GM18502 (cell line): ENCODE data around the gene RBBP8NL.

Source experiments
- ATAC-seq: cut with Tn5 transposase; IDR thresholded peaks from one replicate; pipeline ENCODE4 v1.9.1; 2021; ENCODE audit warnings: mild to moderate bottlenecking; ENCODE audit not compliant: unreplicated experiment, poor library complexity

The RBBP8NL gene

GRCh38 chr20:62427172-62428001 is at the start of gene RBBP8NL:
RBBP8NL (minus strand) TSS chr20:62427539; CDS start chr20:62419647, 7,892 bp downstream.
- no peak for ATAC-seq

GRCh38 chr20:62476056-62476838 is 48.9 kb upstream of the RBBP8NL start:
- ATAC-seq, result no peak

- no peak for ATAC-seq
These were observed 48.4 kb upstream of the RBBP8NL start, which contains the start of gene GATA5 for GRCh38 chr20:62475772-62476055. GATA5 (minus strand) TSS chr20:62475995; CDS start chr20:62475521, 474 bp downstream.

DNA sequence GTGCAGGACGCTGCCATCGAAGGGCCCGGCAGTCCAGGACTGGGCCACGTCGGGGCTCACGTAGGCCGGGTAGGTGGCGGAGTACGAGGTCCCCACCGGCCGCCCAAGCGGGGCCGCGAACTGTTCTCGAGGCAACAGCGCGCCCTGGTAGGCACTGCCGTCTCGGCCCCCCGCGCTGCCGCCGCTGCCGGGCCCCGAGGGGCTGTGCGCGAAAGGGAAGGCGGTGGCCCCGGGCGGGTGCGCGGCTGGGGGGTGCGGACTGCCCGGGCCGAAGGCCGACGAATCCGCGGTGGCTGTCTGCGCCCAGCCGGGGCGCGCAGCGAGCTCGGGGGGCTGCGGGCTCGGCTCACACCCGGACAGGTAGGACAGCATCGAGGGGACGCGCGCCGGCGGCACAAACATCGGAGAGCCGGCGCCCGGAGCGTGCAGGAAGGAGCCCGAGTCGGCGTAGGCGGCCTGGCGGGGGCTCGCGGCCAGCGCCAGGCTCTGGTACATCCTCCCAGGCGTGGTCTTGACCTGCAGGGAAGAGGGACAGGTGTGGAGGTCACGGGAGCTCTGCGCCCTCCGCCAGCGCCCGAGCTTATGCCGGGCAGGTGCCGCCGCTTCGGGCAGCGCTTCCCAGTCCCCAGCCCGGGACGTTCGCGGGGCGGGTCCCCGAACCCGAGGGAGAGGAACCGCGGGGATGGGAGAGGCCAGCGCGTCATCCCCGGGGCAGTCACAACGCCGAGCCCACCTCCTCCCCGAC is 47.9 kb upstream of the RBBP8NL start:
- no peak for ATAC-seq

- no peak for ATAC-seq
These were observed 47.3 kb upstream of the RBBP8NL start for GRCh38 chr20:62474604-62475026.

DNA sequence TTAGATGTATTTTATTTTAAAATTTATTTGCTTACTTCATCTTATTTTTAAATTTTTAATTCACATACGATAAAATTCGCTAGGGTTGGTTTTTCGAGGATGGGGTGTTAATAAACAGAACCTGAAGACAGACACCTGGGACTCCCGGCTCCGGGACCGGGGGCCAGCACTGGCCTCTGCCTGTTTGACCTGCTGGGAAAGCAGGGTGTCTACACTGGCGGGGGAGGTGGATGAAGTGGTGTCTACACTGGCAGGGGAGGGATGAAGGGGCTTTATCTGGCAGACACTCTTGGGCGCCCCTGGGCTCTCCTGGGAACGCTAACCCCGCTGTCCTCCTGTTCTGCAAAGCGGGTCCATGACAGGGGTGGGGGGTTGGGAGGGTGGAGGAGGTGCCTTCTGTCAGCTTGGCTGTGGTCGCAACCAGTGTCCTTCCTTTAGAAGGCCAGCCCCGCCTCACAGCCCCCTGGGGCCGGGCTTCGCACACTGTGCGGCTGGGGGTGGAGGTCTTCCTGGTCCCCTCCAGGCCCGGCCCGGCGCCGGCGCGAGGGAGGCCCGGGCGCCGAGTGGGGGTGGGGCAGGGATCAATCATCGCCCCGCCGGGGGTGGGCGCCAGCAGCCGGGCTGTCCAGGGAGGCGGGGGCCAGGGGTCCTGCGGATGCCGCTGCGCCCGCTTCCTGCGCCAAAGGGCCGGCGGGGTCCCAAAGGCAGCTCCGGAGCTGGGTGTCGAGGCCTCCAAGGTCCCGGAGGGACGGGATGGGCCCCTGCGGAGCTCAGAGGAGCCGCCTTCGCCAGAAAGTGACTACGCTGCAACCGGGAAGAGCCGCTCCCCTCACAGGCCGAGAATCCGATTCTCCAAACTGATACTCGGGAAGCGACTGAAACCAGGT is 46.6 kb upstream of the RBBP8NL start:
- ATAC-seq, result no peak

DNA sequence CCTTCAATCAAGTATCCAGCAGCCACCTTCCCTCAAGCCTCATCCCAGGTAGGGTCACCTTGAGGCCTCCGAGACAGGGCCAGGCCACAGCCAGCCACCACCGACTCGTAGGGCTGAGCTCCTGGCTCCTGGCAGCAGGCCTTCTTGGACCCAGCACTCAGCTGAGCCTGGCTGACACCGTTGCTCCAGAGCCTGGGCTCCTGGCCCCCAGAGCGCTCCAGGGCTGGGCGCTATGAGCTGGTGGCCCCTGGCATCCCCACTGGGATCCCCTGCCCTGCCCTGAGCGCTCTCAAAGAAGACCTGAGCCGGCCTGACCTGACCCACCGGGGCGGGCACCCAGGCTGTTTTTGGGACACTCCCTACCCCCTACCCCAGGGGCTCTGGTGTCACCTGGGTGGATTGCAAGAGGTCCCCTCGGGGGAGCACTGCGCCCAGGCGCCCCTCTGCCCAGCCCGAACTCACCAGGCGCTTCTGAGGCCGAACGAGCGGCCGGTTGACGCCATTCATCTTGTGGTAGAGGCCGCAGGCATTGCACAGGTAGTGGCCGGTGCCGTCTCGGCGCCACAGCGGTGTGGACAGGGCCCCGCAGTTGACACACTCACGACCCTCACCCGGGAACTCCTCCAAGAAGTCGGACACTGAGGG is 45.7 kb upstream of the RBBP8NL start:
- ATAC-seq, result no peak

- ATAC-seq, result no peak
These were observed 45.0 kb upstream of the RBBP8NL start for GRCh38 chr20:62472138-62472940.

DNA sequence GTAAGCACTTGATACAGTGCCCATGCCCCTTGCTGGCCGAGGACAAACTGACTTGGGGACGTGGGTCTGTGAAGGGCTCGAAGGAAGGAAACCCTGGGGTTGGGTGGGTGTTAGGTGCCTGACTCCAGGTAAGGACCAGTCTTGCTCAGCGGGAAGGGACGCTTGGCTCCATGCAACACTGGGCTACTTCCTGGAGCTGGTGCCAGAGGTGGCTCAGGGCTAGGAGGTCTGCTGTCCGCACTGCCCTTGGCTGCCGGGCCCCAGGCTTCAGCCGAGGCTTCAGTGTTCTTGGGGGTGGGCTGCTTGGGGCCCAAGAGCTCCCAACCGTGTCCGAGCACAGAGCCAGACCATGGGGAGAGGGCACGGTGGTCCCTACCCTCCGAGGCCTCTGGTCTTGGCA is 43.1 kb upstream of the RBBP8NL start:
- no peak for ATAC-seq

GRCh38 chr20:62470001-62470400 is 42.7 kb upstream of the RBBP8NL start:
- no peak for ATAC-seq

- ATAC-seq, result no peak
These were observed 42.0 kb upstream of the RBBP8NL start for GRCh38 chr20:62469352-62469751.

GRCh38 chr20:62466806-62467537 is 39.6 kb upstream of the RBBP8NL start:
- no peak for ATAC-seq

DNA sequence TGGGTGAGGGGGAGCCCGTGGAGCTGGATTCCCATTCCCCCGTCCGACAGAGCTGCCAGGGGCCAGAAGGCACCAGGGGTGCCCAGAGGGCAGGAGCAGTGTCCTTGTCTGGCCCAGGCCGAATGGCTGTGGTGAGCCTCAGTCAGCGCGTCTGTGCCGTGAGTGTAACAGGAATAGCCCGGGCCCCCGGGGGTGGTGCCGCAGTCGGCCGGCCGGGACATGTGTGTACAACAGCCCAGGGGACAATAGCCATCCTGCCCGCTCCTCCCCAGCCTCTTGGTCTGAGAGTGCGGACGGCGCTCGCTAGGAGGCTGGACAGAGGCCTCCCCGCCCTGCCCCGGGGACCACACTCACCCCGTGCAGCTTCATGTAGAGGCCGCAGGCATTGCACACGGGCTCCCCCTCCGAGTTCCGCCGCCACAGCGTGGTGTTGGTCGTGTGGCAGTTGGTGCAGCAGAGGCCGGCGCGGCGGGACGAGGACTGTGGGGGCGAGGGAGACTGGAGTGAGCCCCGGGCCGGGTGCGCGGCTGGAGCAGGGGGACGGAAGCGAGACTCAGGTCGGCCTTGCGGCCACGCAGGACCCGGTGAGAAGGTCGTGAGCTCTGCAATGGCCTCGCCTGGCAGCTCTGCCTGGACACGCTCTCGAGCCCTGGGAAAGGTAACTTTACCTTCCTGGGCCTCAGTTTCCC is 38.9 kb upstream of the RBBP8NL start:
- no peak for ATAC-seq

GRCh38 chr20:62464990-62465389 is 37.7 kb upstream of the RBBP8NL start:
- no peak for ATAC-seq

- no peak for ATAC-seq
These were observed 37.1 kb upstream of the RBBP8NL start for GRCh38 chr20:62464425-62464770.

DNA sequence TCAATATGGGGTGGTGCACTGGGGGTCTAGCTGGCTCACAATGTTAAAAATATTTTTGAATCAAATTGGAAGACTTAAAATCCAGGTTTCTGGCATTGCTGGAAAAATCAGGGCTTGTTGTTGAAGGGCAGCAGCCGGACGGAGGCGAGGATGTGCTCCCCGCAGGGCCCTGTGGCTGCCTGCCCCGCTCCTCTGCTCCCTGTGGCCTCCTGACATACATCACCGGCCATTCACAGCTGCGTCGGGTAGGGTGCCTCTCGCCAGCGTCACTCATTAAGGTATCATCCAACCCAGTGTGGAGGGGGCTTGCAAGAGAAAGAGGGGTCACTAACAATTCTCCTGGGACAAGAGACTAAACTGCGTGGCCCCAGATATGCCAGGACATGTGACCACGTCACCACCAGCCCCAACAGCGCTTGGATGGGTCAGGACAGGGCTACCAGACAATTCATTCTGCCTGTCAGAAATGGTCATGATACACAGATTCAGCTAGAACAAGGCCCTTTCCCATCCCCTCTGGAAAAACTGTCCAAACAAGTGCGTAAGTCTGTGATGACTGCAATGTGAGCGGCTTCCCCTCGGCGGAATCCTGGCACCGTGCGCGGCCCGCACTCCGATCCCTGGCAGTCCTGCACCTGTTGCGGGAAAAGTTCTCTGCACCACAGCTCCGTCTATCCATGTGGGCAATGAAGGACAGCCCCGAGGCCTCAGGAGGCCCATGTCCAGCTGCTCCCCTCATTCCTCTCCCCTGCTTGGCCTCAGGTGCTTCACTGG is 36.5 kb upstream of the RBBP8NL start:
- ATAC-seq, result no peak
